Kidney capillary endothelial cell (primary cell): Measurements from ENCODE around the gene MYOZ3.

ENCODE experiments used
- DNase-seq: peaks from one replicate; pipeline ENCODE4 v3.0.0-alpha.2; 2018; ENCODE audit warnings: low spot score

Gene MYOZ3

GRCh38 chr5:150659360-150660107 lies 1.5 kb upstream of the MYOZ3 start:
- DNase-seq, result no peak

GRCh38 chr5:150660108-150660831 lies 781 bp upstream of the MYOZ3 start:
- no peak for DNase-seq

- no peak for DNase-seq
Measured at GRCh38 chr5:150661821-150662596, 958 bp downstream of the MYOZ3 start.

- DNase-seq, result no peak
Measured at GRCh38 chr5:150662731-150663516, 1.9 kb downstream of the MYOZ3 start.

GRCh38 chr5:150663936-150664335 lies 2.9 kb downstream of the MYOZ3 start:
- DNase-seq, result no peak

GRCh38 chr5:150665044-150665443 lies 4.0 kb downstream of the MYOZ3 start:
- DNase-seq, result no peak

- no peak for DNase-seq
Measured at GRCh38 chr5:150670275-150670947, 9.4 kb downstream of the MYOZ3 start.

GRCh38 chr5:150670948-150671310 lies 9.9 kb downstream of the MYOZ3 start:
- DNase-seq, result no peak

GRCh38 chr5:150671509-150672236 lies 10.6 kb downstream of the MYOZ3 start:
- no peak for DNase-seq

GRCh38 chr5:150672237-150672883 lies 11.3 kb downstream of the MYOZ3 start:
- DNase-seq, result no peak

GRCh38 chr5:150672884-150673275 lies 11.8 kb downstream of the MYOZ3 start:
- no peak for DNase-seq

- no peak for DNase-seq
Measured at GRCh38 chr5:150674341-150674821, 13.3 kb downstream of the MYOZ3 start.

- DNase-seq, result no peak
Measured at GRCh38 chr5:150675069-150675468, 14.0 kb downstream of the MYOZ3 start.

GRCh38 chr5:150676578-150676977 lies 15.5 kb downstream of the MYOZ3 start:
- no peak for DNase-seq

GRCh38 chr5:150689120-150689519 lies 28.1 kb downstream of the MYOZ3 start:
- DNase-seq, result no peak

- DNase-seq, result no peak
Measured at GRCh38 chr5:150690760-150691159, 29.7 kb downstream of the MYOZ3 start.

- DNase-seq, result no peak
Measured at GRCh38 chr5:150692276-150692675, 31.2 kb downstream of the MYOZ3 start.

GRCh38 chr5:150694612-150695011 lies 33.6 kb downstream of the MYOZ3 start:
- DNase-seq, result no peak

- DNase-seq, result no peak
Measured at GRCh38 chr5:150700246-150700593, 39.2 kb downstream of the MYOZ3 start.
